Body of pancreas (tissue), 4 donors: ENCODE data around the gene CEP170.

Experiments
- CTCF ChIP-seq, 7 experiments: fragments of 450-650 bp in 4 of 7; fragments of 200-600 bp in 3 of 7; sonication (generic) in 3 of 7; IDR thresholded peaks; one replicate each; pipeline ENCODE4 v1.5.1; 2016 to 2019; ENCODE audit warnings: antibody characterized with exemption in 7 of 7
- POLR2A ChIP-seq, 3 donors: fragments of 450-650 bp; IDR thresholded peaks; one replicate each; pipeline ENCODE4 v1.6.1; 2016; ENCODE audit warnings: antibody characterized with exemption in 3 of 3, mild to moderate bottlenecking in 2 of 3

GRCh38 chr1:243256590-243256989, 1.5 kb upstream of the CEP170 start:
- no peak for TF ChIP-seq POLR2A (IDR thresholded peaks at IDR 0.05)
- no peak for TF ChIP-seq CTCF (IDR thresholded peaks at IDR 0.05)
